Karpas-422 (cell line): ENCODE results near the gene CCDC40. TPM values are rescaled to one million over a fixed set of nuclear protein-coding genes. Genes with fewer than 3 reads are reported as not detected.

Source experiments
- DNase-seq: peaks from one replicate; pipeline ENCODE4 v3.0.0-alpha.2; 2015
- H2AFZ ChIP-seq: fragments of 200-600 bp; sonication (generic); 2 replicates; pipeline ENCODE4 v1.6.1; 2014; ENCODE audit warnings: antibody characterized with exemption, low read length, mixed read lengths
- H3K27ac ChIP-seq: fragments of 200-600 bp; sonication (generic); 2 replicates; pipeline ENCODE4 v1.5.1; 2014; ENCODE audit warnings: mild to moderate bottlenecking, low read length, moderate library complexity
- H3K27me3 ChIP-seq: fragments of 200-600 bp; sonication (generic); 2 replicates; pipeline ENCODE4 v1.6.1; 2014; ENCODE audit warnings: low read length, mixed read lengths
- H3K36me3 ChIP-seq: fragments of 200-600 bp; sonication (generic); 2 replicates; pipeline ENCODE4 v1.6.1; 2014; ENCODE audit warnings: low read length, mixed read lengths; ENCODE audit not compliant: insufficient read depth
- H3K4me1 ChIP-seq: fragments of 200-600 bp; sonication (generic); 2 replicates; pipeline ENCODE4 v1.6.1; 2014; ENCODE audit warnings: mild to moderate bottlenecking, low read length, mixed read lengths
- H3K4me2 ChIP-seq: fragments of 200-600 bp; sonication (generic); 2 replicates; pipeline ENCODE4 v1.6.1; 2014; ENCODE audit warnings: low read length, low read depth, mild to moderate bottlenecking; ENCODE audit not compliant: poor library complexity, severe bottlenecking
- H3K4me3 ChIP-seq: fragments of 200-600 bp; sonication (generic); 2 replicates; pipeline ENCODE4 v1.5.1; 2014; ENCODE audit warnings: mild to moderate bottlenecking, antibody characterized with exemption, low read length, mixed read lengths
- H3K79me2 ChIP-seq: fragments of 200-600 bp; sonication (generic); 2 replicates; pipeline ENCODE4 v1.6.1; 2014; ENCODE audit warnings: mild to moderate bottlenecking, low read length, mixed read lengths
- H3K9ac ChIP-seq: fragments of 200-600 bp; sonication (generic); 2 replicates; pipeline ENCODE4 v1.6.0; 2014; ENCODE audit warnings: low read length
- H3K9me2 ChIP-seq: fragments of 200-600 bp; sonication (generic), shearing (Covaris generic); replicated peaks from 2 replicates; pipeline ENCODE4 v1.6.0; 2014; ENCODE audit warnings: mild to moderate bottlenecking, low read length, moderate library complexity; ENCODE audit not compliant: insufficient read depth
- H3K9me3 ChIP-seq: fragments of 300-700, 200-600 bp; sonication (generic); 2 replicates; pipeline ENCODE4 v1.6.1; 2014; ENCODE audit warnings: low read length, mixed read lengths
- H4K20me1 ChIP-seq: fragments of 200-600 bp; sonication (generic); 2 replicates; pipeline ENCODE4 v1.6.1; 2014; ENCODE audit warnings: mild to moderate bottlenecking, antibody characterized with exemption, low read length, low read depth; ENCODE audit not compliant: insufficient read depth
- total RNA-seq: library from RNA; depleted of rRNA; stranded (reverse); fragments of >200 nt; shearing (Covaris generic); gene quantifications from 2 replicates; pipeline ENCODE4 v1.2.3, GENCODE V29; 2014; ENCODE audit warnings: low replicate concordance; rRNA removed

Gene CCDC40, protein sequence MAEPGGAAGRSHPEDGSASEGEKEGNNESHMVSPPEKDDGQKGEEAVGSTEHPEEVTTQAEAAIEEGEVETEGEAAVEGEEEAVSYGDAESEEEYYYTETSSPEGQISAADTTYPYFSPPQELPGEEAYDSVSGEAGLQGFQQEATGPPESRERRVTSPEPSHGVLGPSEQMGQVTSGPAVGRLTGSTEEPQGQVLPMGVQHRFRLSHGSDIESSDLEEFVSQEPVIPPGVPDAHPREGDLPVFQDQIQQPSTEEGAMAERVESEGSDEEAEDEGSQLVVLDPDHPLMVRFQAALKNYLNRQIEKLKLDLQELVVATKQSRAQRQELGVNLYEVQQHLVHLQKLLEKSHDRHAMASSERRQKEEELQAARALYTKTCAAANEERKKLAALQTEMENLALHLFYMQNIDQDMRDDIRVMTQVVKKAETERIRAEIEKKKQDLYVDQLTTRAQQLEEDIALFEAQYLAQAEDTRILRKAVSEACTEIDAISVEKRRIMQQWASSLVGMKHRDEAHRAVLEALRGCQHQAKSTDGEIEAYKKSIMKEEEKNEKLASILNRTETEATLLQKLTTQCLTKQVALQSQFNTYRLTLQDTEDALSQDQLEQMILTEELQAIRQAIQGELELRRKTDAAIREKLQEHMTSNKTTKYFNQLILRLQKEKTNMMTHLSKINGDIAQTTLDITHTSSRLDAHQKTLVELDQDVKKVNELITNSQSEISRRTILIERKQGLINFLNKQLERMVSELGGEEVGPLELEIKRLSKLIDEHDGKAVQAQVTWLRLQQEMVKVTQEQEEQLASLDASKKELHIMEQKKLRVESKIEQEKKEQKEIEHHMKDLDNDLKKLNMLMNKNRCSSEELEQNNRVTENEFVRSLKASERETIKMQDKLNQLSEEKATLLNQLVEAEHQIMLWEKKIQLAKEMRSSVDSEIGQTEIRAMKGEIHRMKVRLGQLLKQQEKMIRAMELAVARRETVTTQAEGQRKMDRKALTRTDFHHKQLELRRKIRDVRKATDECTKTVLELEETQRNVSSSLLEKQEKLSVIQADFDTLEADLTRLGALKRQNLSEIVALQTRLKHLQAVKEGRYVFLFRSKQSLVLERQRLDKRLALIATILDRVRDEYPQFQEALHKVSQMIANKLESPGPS
- total RNA-seq: not detected in 2 replicates

DNA sequence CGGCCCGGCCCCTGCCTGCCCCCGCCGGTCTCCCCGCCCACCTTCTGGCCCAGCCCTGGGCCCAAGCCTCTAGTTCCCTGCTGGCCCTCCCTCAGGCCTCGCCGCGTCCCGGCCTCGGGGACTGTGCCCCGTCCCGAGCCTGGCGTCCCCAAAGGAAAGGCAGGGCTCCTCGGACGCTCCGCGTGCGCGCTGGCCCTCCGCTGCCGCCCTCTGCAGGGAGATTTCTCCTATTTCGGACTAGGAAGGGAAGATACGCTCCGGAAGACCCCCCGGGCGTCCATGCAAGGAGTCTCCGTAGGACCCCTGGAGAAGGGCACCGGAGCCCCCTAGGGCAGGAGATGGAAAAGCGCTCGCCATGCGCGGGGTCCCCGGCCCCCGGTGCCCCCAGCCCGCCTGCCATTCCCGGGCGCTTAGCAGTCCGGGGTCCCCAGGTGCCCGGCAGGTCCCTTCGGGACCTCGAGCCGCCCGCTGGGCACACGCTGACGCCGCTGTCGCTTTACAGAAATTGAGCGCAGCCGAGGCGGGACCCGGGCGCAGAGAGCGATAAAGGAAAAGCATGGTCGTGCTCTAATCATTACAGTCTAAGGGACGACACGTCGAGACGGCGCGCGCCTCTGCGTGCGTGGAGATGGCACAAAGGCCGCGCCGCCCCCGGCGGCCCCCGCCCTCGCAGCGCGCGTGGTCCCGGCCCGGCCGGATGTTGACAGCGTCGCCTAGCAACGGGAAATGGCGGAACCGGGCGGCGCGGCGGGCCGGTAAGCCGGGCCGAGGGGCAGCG, at the start of gene CCDC40:
TSS of gene CCDC40 (plus strand) at position 706 of the 778 bp plus-strand sequence. CDS start at position 727, 21 bp downstream.
- Histone ChIP-seq H3K27ac (no peak within 1 kb of the TSS), H3K27me3 (no peaks in the 10 kb centered on the region), H3K9me3 (no peaks in the 10 kb centered on the region), H3K9ac (peak within 1 kb of the TSS; percentile 64), H3K4me2 (peak within 1 kb of the TSS; percentile 61), H3K79me2 (no peaks in the 10 kb centered on the region), H3K4me1 (peaks cover 10% of the 10 kb centered on the region), H4K20me1 (no peaks in the 10 kb centered on the region), H3K9me2 (no peaks in the 10 kb centered on the region), H3K36me3 (no peaks in the 10 kb centered on the region), H3K4me3 (peak within 1 kb of the TSS; percentile 59; the same call in 1 of the 2 replicates), H2AFZ (peak within 1 kb of the TSS; percentile 43; the same call in 1 of the 2 replicates)
- DNase-seq: no peak

GRCh38 chr17:79987187-79987934, 49.1 kb upstream of the CCDC40 start:
- Histone ChIP-seq H3K9ac (no peak overlapping the region), H3K4me2 (no peak overlapping the region), H3K79me2 (no peaks in the 10 kb centered on the region), H4K20me1 (no peaks in the 10 kb centered on the region), H3K36me3 (no peaks in the 10 kb centered on the region), H3K9me3 (no peaks in the 10 kb centered on the region), H3K27me3 (no peaks in the 10 kb centered on the region), H3K27ac (no peak overlapping the region), H3K4me1 (no peaks in the 10 kb centered on the region), H3K9me2 (no peaks in the 10 kb centered on the region), H3K4me3 (no peak overlapping the region), H2AFZ (no peak overlapping the region)
- DNase-seq: no peak

DNA sequence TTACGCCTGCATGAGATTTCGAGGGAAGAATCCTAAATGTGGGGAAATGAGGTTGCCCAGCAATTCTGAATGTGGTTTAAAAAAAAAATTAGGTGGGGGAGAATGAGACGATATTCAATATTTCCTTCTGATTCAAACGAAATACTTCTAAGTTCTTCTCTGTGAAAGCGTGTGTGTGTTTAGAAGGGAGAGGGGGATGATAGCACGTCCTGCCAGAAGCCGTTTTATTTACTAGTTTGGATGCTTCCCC, 48.6 kb upstream of the CCDC40 start:
- no peaks in the 10 kb centered on the region for H3K79me2 ChIP-seq
- H3K9me2 ChIP-seq: no peaks in the 10 kb centered on the region
- DNase-seq: no peak
- no peaks in the 10 kb centered on the region; the same call in 1 of the 2 replicates for H3K4me1 ChIP-seq
- no peaks in the 10 kb centered on the region for H3K9me3 ChIP-seq
- no peak overlapping the region for H3K4me2 ChIP-seq
- no peaks in the 10 kb centered on the region for H4K20me1 ChIP-seq
- no peaks in the 10 kb centered on the region for H3K36me3 ChIP-seq
- H3K9ac ChIP-seq: no peak overlapping the region
- H3K27ac ChIP-seq: no peak overlapping the region
- no peak overlapping the region for H3K4me3 ChIP-seq
- H3K27me3 ChIP-seq: no peaks in the 10 kb centered on the region
- H2AFZ ChIP-seq: no peak overlapping the region

GRCh38 chr17:79988185-79988971, 48.1 kb upstream of the CCDC40 start:
- Histone ChIP-seq H3K4me1 (peaks cover 2% of the 10 kb centered on the region), H4K20me1 (no peaks in the 10 kb centered on the region), H3K27ac (no peak overlapping the region), H3K36me3 (no peaks in the 10 kb centered on the region), H3K4me2 (no peak overlapping the region), H3K9me3 (no peaks in the 10 kb centered on the region), H3K4me3 (no peak overlapping the region), H3K9me2 (no peaks in the 10 kb centered on the region), H2AFZ (no peak overlapping the region), H3K79me2 (no peaks in the 10 kb centered on the region), H3K9ac (no peak overlapping the region), H3K27me3 (no peaks in the 10 kb centered on the region)
- DNase-seq: no peak

DNA sequence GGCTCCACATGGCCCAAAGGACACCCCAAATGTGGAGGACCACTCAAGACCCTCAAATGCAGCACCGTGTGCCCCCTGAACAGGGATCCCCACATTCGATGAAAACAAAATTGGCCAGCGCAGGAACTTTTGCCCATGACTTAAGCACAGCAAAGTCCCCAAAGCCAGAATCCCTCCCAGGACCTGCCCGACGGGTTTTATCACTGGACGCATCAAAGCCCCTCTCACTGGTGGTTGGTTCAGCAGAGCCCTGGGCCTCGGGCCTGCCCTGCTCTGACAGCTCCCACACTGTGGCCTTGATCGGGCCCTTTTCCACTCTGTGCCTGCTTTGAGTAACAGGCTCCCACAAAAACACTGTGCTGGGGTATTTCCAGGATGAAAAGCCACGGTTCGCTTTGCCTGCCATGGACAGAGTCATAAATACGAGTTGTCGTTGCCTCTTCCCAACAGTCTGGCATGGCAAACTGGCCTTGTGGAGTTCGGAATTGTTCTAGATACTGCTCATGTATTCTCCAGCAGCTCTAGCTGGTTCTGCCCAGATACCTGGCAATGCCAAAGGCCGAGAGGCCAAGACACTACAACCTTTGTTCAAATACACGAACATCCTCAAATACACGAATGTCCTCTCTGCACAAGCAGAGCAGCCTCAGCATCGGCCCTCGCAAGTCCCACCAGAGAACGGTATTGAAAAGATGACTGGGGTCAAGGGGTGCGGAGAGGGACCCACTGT, 47.2 kb upstream of the CCDC40 start:
- Histone ChIP-seq H3K27ac (no peak overlapping the region), H3K9me2 (no peaks in the 10 kb centered on the region), H4K20me1 (no peaks in the 10 kb centered on the region), H3K36me3 (no peaks in the 10 kb centered on the region), H3K79me2 (no peaks in the 10 kb centered on the region), H3K9ac (no peak overlapping the region), H3K4me1 (peaks cover 10% of the 10 kb centered on the region), H2AFZ (no peak overlapping the region), H3K4me2 (no peak overlapping the region), H3K4me3 (no peak overlapping the region), H3K27me3 (no peaks in the 10 kb centered on the region), H3K9me3 (no peaks in the 10 kb centered on the region)
- no peak for DNase-seq

DNA sequence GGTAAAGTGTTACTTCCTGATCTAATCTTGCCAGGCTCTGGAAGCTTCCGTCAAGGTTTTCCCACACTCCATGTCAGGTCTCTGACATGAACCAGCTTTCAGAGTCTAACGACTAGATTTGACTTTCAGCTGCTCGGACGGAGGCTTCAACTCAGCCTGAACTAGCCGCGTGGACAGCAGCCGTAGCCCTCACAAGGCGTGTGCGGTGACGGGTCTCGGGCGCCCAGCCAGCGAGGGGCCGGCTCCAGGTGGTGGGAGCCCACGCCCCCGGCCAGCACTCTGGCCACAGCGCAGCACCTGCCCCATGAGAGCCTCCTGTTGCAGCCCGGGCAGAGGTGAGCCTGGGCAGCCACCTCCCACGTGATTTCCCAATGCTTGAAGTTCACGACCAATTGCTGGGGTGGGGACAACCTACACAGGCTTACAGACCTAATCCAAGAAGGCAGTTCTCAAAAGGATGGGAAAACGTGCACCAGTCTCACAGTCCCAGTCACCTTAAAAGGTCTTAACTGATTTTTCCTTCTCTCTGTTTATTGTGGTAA, 46.3 kb upstream of the CCDC40 start:
- DNase-seq: no peak
- Histone ChIP-seq H3K9ac (no peak overlapping the region), H3K4me2 (no peak overlapping the region), H3K36me3 (no peaks in the 10 kb centered on the region), H2AFZ (no peak overlapping the region), H3K9me3 (no peaks in the 10 kb centered on the region), H3K27me3 (no peaks in the 10 kb centered on the region), H3K79me2 (no peaks in the 10 kb centered on the region), H3K4me3 (no peak overlapping the region), H3K4me1 (peaks cover 10% of the 10 kb centered on the region), H4K20me1 (no peaks in the 10 kb centered on the region), H3K27ac (no peak overlapping the region), H3K9me2 (no peaks in the 10 kb centered on the region)
